Astrocyte (in vitro differentiated cells and primary cell): ENCODE measurements around the gene THEM5.
"Not testable (repeated sequence)": the region's sequence is repeated elsewhere in the genome, so short reads cannot be mapped to it uniquely, and the experiment has no call there.

Experiments
- EZH2 ChIP-seq: IDR thresholded peaks from 2 replicates; pipeline ENCODE4 v1.6.1; 2012; ENCODE audit warnings: mild to moderate bottlenecking, low read length, inconsistent platforms; ENCODE audit not compliant: insufficient read depth
- TF ChIP-seq, protein P1 (sequence below): IDR thresholded peaks from 2 replicates; pipeline ENCODE4 v1.5.1; 2011; ENCODE audit warnings: low read depth, mild to moderate bottlenecking, inconsistent platforms, low read length, moderate library complexity; ENCODE audit not compliant: insufficient read depth

DNA sequence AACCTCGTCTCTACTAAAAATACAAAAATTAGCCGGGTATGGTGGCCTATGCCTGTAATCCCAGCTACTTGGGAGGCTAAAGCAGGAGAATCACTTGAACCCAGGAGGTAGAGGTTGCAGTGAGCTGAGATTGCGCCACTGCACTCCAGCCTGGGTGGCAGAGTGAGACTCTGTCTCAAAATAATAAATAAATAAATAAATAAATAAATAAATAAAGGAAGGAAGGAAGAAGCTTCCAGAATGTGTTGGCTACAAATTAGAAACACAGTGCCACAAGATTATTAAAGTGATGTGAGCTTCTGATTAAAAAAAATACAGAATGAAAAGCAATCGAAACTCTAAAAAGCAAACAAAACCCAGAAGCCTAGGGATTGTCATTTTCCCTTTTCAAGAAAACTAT is 30.4 kb upstream of the THEM5 start:
- TF ChIP-seq, protein P1, sequence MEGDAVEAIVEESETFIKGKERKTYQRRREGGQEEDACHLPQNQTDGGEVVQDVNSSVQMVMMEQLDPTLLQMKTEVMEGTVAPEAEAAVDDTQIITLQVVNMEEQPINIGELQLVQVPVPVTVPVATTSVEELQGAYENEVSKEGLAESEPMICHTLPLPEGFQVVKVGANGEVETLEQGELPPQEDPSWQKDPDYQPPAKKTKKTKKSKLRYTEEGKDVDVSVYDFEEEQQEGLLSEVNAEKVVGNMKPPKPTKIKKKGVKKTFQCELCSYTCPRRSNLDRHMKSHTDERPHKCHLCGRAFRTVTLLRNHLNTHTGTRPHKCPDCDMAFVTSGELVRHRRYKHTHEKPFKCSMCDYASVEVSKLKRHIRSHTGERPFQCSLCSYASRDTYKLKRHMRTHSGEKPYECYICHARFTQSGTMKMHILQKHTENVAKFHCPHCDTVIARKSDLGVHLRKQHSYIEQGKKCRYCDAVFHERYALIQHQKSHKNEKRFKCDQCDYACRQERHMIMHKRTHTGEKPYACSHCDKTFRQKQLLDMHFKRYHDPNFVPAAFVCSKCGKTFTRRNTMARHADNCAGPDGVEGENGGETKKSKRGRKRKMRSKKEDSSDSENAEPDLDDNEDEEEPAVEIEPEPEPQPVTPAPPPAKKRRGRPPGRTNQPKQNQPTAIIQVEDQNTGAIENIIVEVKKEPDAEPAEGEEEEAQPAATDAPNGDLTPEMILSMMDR = not testable (repeated sequence)
- TF ChIP-seq EZH2 = not testable (repeated sequence)
